HG03521 (cell line): ENCODE data around the gene SLC6A1.

Experiments
- ATAC-seq: cut with Tn5 transposase; IDR thresholded peaks from one replicate; pipeline ENCODE4 v1.9.1; 2021; ENCODE audit warnings: mild to moderate bottlenecking, moderate library complexity; ENCODE audit not compliant: unreplicated experiment

The SLC6A1 gene

GRCh38 chr3:10970306-10970960 lies 22.1 kb upstream of the SLC6A1 start:
- ATAC-seq = no peak

GRCh38 chr3:10972072-10972782 lies 20.3 kb upstream of the SLC6A1 start:
- ATAC-seq = no peak

- no peak for ATAC-seq
Observed at GRCh38 chr3:10973046-10973595, 19.4 kb upstream of the SLC6A1 start.

GRCh38 chr3:10974131-10974530 lies 18.4 kb upstream of the SLC6A1 start:
- no peak for ATAC-seq

GRCh38 chr3:10974746-10975375 lies 17.7 kb upstream of the SLC6A1 start:
- ATAC-seq = no peak

GRCh38 chr3:10975695-10976234 lies 16.8 kb upstream of the SLC6A1 start:
- ATAC-seq = no peak

- no peak for ATAC-seq
Observed at GRCh38 chr3:10976770-10977169, 15.8 kb upstream of the SLC6A1 start.

- no peak for ATAC-seq
Observed at GRCh38 chr3:10977892-10978510, 14.5 kb upstream of the SLC6A1 start.

GRCh38 chr3:10978956-10979355 lies 13.6 kb upstream of the SLC6A1 start:
- no peak for ATAC-seq

GRCh38 chr3:10980312-10980711 lies 12.2 kb upstream of the SLC6A1 start:
- no peak for ATAC-seq

GRCh38 chr3:10981031-10981430 lies 11.5 kb upstream of the SLC6A1 start:
- no peak for ATAC-seq

GRCh38 chr3:10981961-10982360 lies 10.6 kb upstream of the SLC6A1 start:
- no peak for ATAC-seq

GRCh38 chr3:10982782-10983181 lies 9.8 kb upstream of the SLC6A1 start:
- ATAC-seq = no peak

- no peak for ATAC-seq
Observed at GRCh38 chr3:10983219-10983916, 9.2 kb upstream of the SLC6A1 start.

GRCh38 chr3:10984371-10984896 lies 8.1 kb upstream of the SLC6A1 start:
- no peak for ATAC-seq

GRCh38 chr3:10985181-10985580 lies 7.4 kb upstream of the SLC6A1 start:
- ATAC-seq = no peak

- ATAC-seq = no peak
Observed at GRCh38 chr3:10986592-10986991, 6.0 kb upstream of the SLC6A1 start.

GRCh38 chr3:10988001-10988665 lies 4.4 kb upstream of the SLC6A1 start:
- ATAC-seq = no peak

GRCh38 chr3:10988991-10989484 lies 3.5 kb upstream of the SLC6A1 start:
- ATAC-seq = no peak
